Testis (tissue), 2 donors: ENCODE results near the gene DCUN1D4.

Experiments
- CTCF ChIP-seq, 3 experiments: fragments of 450-650 bp in 2 of 3; fragments of 200-600 bp in 1 of 3; sonication (generic) in 1 of 3; IDR thresholded peaks; one replicate each; pipeline ENCODE4 v1.5.1; 2016 to 2019; ENCODE audit warnings: antibody characterized with exemption in 3 of 3, mild to moderate bottlenecking in 2 of 3, moderate library complexity in 1 of 3
- POLR2A ChIP-seq: fragments of 450-650 bp; IDR thresholded peaks from one replicate; pipeline ENCODE4 v1.6.1; 2017; ENCODE audit warnings: antibody characterized with exemption, mild to moderate bottlenecking, moderate library complexity

GRCh38 chr4:51878431-51878830, 35.5 kb downstream of the DCUN1D4 start:
- TF ChIP-seq CTCF (IDR thresholded peaks at IDR 0.05): no peak
- no peak for TF ChIP-seq POLR2A
